Endothelial cell of umbilical vein (primary cell): ENCODE data around the gene TSPAN31.
"Not testable (repeated sequence)": the region's sequence is repeated elsewhere in the genome, so short reads cannot be mapped to it uniquely, and the experiment has no call there.

Experiments used
- EZH2 ChIP-seq: IDR thresholded peaks from 2 replicates; pipeline ENCODE4 v1.6.1; 2012; ENCODE audit warnings: borderline replicate concordance, low read depth, mild to moderate bottlenecking, moderate library complexity, low read length, inconsistent platforms; ENCODE audit not compliant: severe bottlenecking
- FOS ChIP-seq: IDR thresholded peaks from 2 replicates; pipeline ENCODE4 v1.6.1; 2011; ENCODE audit warnings: mild to moderate bottlenecking, low read length, moderate library complexity, borderline replicate concordance; ENCODE audit not compliant: insufficient read depth
- MYC ChIP-seq: IDR thresholded peaks from one replicate; pipeline ENCODE4 v1.6.1; 2011; ENCODE audit warnings: mild to moderate bottlenecking, low read depth, low read length
- POLR2A ChIP-seq: IDR thresholded peaks from 2 replicates; pipeline ENCODE4 v1.6.1; 2012; ENCODE audit warnings: low read depth, mild to moderate bottlenecking, control low read depth, low read length
- POLR2AphosphoS5 ChIP-seq: IDR thresholded peaks from 2 replicates; pipeline ENCODE4 v1.6.1; 2012; ENCODE audit warnings: low read depth, mild to moderate bottlenecking, control low read depth, low read length, moderate library complexity; ENCODE audit not compliant: insufficient read depth
- TF ChIP-seq, protein P1 (sequence below), 2 donors: IDR thresholded peaks; 1 replicate in 1 of 2; 2 replicates in 1 of 2; pipeline ENCODE4 v1.5.1; 2011; ENCODE audit warnings: low read length in 2 of 2, mild to moderate bottlenecking in 2 of 2, moderate library complexity in 2 of 2, control low read depth in 1 of 2, inconsistent platforms in 1 of 2, low read depth in 1 of 2; ENCODE audit not compliant: insufficient read depth in 1 of 2; ENCODE audit errors: extremely low read depth in 1 of 2
- TF ChIP-seq, protein P2 (sequence below): IDR thresholded peaks from 2 replicates; pipeline ENCODE4 v1.6.1; 2011; ENCODE audit not compliant: insufficient read depth, insufficient read length

DNA sequence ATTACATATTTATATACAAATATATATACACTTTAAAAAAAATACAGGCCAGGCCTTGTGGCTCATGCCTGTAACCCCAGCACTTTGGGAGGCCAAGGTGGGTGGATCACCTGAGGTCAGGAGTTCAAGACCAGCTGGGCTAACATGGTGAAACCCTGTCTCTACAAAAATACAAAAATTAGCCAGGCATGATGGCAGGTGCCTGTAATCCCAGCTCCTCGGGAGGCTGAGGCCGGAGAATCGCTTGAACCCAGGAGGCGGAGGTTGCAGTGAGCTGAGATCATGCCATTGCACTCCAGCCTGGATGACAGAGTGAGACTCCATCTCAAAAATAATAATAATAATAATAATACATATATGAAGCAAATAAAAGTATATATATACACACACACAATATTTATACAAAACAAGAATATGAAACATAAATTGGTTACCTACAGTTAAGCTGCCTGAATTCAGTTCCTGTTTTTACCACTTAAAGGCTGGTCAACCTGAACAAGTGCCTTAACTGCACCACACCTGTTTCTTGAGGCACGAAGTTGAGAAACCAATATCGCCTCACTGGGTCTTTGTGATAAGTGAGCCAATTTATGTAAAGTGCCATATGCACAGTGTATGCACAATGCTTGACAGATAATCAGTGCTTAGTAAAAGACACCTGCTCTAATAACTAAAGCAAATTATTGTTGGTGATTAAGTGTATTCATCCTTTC is 29.6 kb upstream of the TSPAN31 start:
- TF ChIP-seq, protein P1, sequence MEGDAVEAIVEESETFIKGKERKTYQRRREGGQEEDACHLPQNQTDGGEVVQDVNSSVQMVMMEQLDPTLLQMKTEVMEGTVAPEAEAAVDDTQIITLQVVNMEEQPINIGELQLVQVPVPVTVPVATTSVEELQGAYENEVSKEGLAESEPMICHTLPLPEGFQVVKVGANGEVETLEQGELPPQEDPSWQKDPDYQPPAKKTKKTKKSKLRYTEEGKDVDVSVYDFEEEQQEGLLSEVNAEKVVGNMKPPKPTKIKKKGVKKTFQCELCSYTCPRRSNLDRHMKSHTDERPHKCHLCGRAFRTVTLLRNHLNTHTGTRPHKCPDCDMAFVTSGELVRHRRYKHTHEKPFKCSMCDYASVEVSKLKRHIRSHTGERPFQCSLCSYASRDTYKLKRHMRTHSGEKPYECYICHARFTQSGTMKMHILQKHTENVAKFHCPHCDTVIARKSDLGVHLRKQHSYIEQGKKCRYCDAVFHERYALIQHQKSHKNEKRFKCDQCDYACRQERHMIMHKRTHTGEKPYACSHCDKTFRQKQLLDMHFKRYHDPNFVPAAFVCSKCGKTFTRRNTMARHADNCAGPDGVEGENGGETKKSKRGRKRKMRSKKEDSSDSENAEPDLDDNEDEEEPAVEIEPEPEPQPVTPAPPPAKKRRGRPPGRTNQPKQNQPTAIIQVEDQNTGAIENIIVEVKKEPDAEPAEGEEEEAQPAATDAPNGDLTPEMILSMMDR (IDR thresholded peaks at IDR 0.05; ENCODE audit: extremely low read depth in 1 of 2, insufficient read depth in 1 of 2, low read depth in 1 of 2, low read length in 2 of 2) = not testable (repeated sequence)
- not testable (repeated sequence) for TF ChIP-seq POLR2A, EZH2, POLR2AphosphoS5, FOS, MYC
- TF ChIP-seq, protein P2, sequence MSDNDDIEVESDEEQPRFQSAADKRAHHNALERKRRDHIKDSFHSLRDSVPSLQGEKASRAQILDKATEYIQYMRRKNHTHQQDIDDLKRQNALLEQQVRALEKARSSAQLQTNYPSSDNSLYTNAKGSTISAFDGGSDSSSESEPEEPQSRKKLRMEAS = not testable (repeated sequence)
